Lung (tissue), 12 donors: ENCODE measurements around the gene ARHGEF9. TPM values are rescaled to one million over a fixed set of nuclear protein-coding genes. Genes with fewer than 3 reads are reported as not detected.
"Not testable (repeated sequence)": the region's sequence is repeated elsewhere in the genome, so short reads cannot be mapped to it uniquely, and the experiment has no call there.

Experiments
- ATAC-seq: fragments of 200-7000 bp; cut with Tn5 transposase; one replicate; pipeline ENCODE4 v1.9.1; 2020; ENCODE audit warnings: moderate number of reproducible peaks; ENCODE audit not compliant: insufficient read depth, low FRiP score
- DNase-seq, 3 donors: peaks; one replicate each; pipeline ENCODE4 v3.0.0-alpha.2; 2013 to 2017
- H3K27ac ChIP-seq, 2 donors: one replicate each; pipeline ENCODE4 v1.5.1; 2013; ENCODE audit warnings: mild to moderate bottlenecking in 2 of 2, moderate library complexity in 2 of 2, control low read depth in 1 of 2, inconsistent platforms in 1 of 2, low read depth in 1 of 2, low read length in 1 of 2
- H3K27me3 ChIP-seq, 3 donors: one replicate each; pipeline ENCODE4 v1.5.1; 2013; ENCODE audit warnings: low read length in 2 of 3; ENCODE audit not compliant: control insufficient read depth in 3 of 3, insufficient read depth in 3 of 3
- H3K36me3 ChIP-seq, 4 donors: one replicate each; pipeline ENCODE4 v1.5.1; 2013; ENCODE audit warnings: low read length in 4 of 4, mild to moderate bottlenecking in 1 of 4, moderate library complexity in 1 of 4; ENCODE audit not compliant: control insufficient read depth in 4 of 4, insufficient read depth in 4 of 4
- H3K4me1 ChIP-seq, 5 donors: one replicate each; pipeline ENCODE4 v1.5.1; 2013; ENCODE audit warnings: low read length in 5 of 5, mild to moderate bottlenecking in 2 of 5, moderate library complexity in 1 of 5; ENCODE audit not compliant: control insufficient read depth in 5 of 5, insufficient read depth in 5 of 5
- H3K4me3 ChIP-seq: one replicate; pipeline ENCODE4 v1.5.1; 2013; ENCODE audit warnings: mild to moderate bottlenecking, control low read depth, moderate library complexity
- H3K9ac ChIP-seq, 2 donors: one replicate each; pipeline ENCODE4 v1.5.1; 2013; ENCODE audit warnings: low read length in 2 of 2, control low read depth in 1 of 2; ENCODE audit not compliant: insufficient read depth in 1 of 2
- H3K9me3 ChIP-seq, 4 donors: one replicate each; pipeline ENCODE4 v1.5.1; 2013; ENCODE audit warnings: low read length in 3 of 4, mild to moderate bottlenecking in 1 of 4, moderate library complexity in 1 of 4; ENCODE audit not compliant: control insufficient read depth in 4 of 4, insufficient read depth in 3 of 4
- CTCF ChIP-seq: IDR thresholded peaks from 2 replicates; pipeline ENCODE4 v1.5.1; 2012; ENCODE audit warnings: mild to moderate bottlenecking; ENCODE audit errors: control extremely low read depth, extremely low read depth
- WGBS, 2 donors: extraction: QIAGEN DNeasy Blood & Tissue Kit; methylation state at CpG; one replicate each; pipeline ENCODE4 v1.1.7; 2013; 5-methylcytosine and 5-hydroxymethylcytosine counted together
- polyA plus RNA-seq, 2 donors: library from polyadenylated mRNA; stranded (reverse); fragments of 200-250 nt; gene quantifications; one replicate each; pipeline ENCODE4 v1.2.1, GENCODE V29; 2013
- total RNA-seq, 2 donors: library from RNA; depleted of rRNA in 1 of 2; stranded (reverse); fragments of >200 nt in 1 of 2; gene quantifications; one replicate each; pipeline ENCODE4 v1.2.1, GENCODE V29; 2014 to 2021
- donor health status: control.
- donor health status: control.
- donor health status: Bipolar disorder and iron deficiency.
- donor health status: healthy.
- donor health status: DM: yes; HTN: yes; CAD: no.

Gene ARHGEF9
- total and polyA plus RNA-seq, 4 donors, result 5.8 to 25.5 (median 18.5) TPM

- DNase-seq (no peak), ATAC-seq (no peak)
- Histone ChIP-seq H3K27ac (peak overlapping the region in 1 of 2 donors; percentile 36), H3K9me3 (no peaks in the 10 kb centered on the region), H3K9ac (no peak overlapping the region), H3K4me3 (no peak overlapping the region), H3K4me1 (no peaks in the 10 kb centered on the region), H3K36me3 (peaks cover 0 to 10% (median 6%) of the 10 kb centered on the region in 4 donors), H3K27me3 (no peaks in the 10 kb centered on the region)
- WGBS, 2 donors, result 76 to 87% methylated on average over 5 of the region's 5 CpGs
- TF ChIP-seq CTCF, result no peak
Measured at GRCh38 chrX:63656871-63657580, 128.0 kb downstream of the ARHGEF9 start.

DNA sequence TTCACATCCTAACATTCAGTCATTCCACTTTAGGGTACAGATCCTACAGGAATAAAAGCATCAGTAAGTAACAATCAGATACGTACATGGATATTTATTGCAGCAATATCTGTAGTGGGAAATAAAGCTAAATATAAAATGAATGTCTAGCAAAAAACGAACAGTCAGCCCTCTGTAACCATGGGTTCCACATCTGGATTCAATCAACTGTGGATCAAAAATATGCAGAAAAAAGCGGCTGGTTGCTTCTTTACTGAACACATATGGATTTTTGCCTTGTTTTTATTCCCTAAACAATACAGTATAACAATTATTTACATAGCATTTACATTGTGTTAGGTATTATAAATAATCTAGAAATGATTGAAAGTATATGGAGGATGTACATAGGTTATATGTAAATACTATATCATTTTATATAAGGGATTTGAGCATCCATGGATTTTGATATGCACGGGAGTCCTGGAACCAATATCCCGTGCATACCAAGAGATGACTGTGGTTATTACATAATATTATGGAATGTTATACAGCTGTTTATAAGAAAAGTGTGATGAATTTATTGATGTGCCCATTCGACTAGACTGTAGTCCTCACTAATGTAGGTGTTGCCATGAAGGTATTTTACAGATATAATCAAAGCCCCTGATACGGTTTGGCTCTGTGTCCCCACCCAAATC lies 132.8 kb downstream of the ARHGEF9 start:
- Histone ChIP-seq H3K4me1 (no peaks in the 10 kb centered on the region), H3K4me3 (no peak overlapping the region), H3K36me3 (peaks cover 0 to 6% (median 5%) of the 10 kb centered on the region in 4 donors), H3K27me3 (no peaks in the 10 kb centered on the region), H3K27ac (no peak overlapping the region), H3K9me3 (no peaks in the 10 kb centered on the region), H3K9ac (no peak overlapping the region)
- WGBS, 2 donors, result 78 to 89% methylated on average over 7 of the region's 7 CpGs
- ATAC-seq, result no peak
- DNase-seq, result no peak
- no peak for TF ChIP-seq CTCF

- WGBS, 2 donors, result 83 to 100% methylated on average over 2 of the region's 2 CpGs
- H3K9me3 ChIP-seq, H3K9ac ChIP-seq, H3K27me3 ChIP-seq, ATAC-seq, H3K4me3 ChIP-seq, H3K27ac ChIP-seq, DNase-seq, H3K4me1 ChIP-seq, H3K36me3 ChIP-seq: not testable (repeated sequence)
Measured at GRCh38 chrX:63645748-63646147, 139.3 kb downstream of the ARHGEF9 start.

DNA sequence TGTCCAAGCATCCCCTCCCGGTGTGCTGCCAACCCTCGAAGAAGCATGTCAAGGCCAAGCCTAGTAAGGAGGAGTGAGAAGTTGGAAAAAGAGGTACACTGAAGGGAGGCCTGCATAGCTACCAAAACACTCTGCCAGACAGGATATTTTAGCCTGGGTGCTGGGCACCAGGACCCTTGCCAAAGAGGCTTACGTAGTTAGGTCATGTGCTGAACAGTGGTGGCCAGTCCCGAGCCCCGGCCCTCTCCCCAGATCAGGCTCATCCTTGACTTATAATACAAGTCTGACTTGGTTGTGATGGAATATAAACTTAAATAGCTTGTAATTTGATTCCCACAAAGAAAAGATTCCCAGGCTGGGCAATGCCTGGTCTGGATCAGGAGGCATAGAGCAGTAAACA lies 149.3 kb downstream of the ARHGEF9 start:
- Histone ChIP-seq H3K9ac (no peak overlapping the region), H3K27ac (no peak overlapping the region), H3K27me3 (no peaks in the 10 kb centered on the region), H3K4me1 (no peaks in the 10 kb centered on the region), H3K9me3 (peaks cover 0 to 10% (median 5%) of the 10 kb centered on the region in 4 donors), H3K4me3 (no peak overlapping the region), H3K36me3 (peaks cover 5 to 14% (median 9%) of the 10 kb centered on the region in 4 donors)
- 93% methylated on average over 2 to 5 of the region's 5 CpGs for WGBS, 2 donors
- ATAC-seq (no peak), DNase-seq (no peak)
- no peak for TF ChIP-seq CTCF
